HEK293 (cell line): ENCODE measurements around the gene CHCHD6.

Experiments used
- CTCF ChIA-PET: fragments of 350-600 bp; formaldehyde crosslinking; extraction: SDS; loops from one replicate; lab custom pipeline; 2021; ENCODE audit warnings: antibody characterized with exemption; lab: Yijun Ruan, JAX
- POLR2A ChIA-PET: fragments of 300-600 bp; formaldehyde crosslinking; extraction: SDS; loops from one replicate; lab custom pipeline; 2020; ENCODE audit warnings: antibody characterized with exemption, inconsistent platforms; lab: Yijun Ruan, JAX
- H3K27ac ChIP-seq: fragments of 200-500 bp; sonication (Bioruptor generic); 2 replicates; pipeline ENCODE4 v1.5.1; 2014; ENCODE audit warnings: low read depth, low read length, control low read depth, inconsistent platforms; ENCODE audit errors: extremely low read depth
- H3K36me3 ChIP-seq, 2 experiments: fragments of 200-500 bp in 1 of 2; sonication (Bioruptor generic) in 1 of 2; 1 replicate in 1 of 2; 2 replicates in 1 of 2; pipeline ENCODE4 v1.5.1; 2014 to 2017; ENCODE audit warnings: inconsistent platforms in 2 of 2, low read length in 2 of 2; ENCODE audit not compliant: control insufficient read depth in 2 of 2, insufficient read depth in 1 of 2
- H3K4me1 ChIP-seq: fragments of 200-500 bp; sonication (Bioruptor generic); 2 replicates; pipeline ENCODE4 v1.5.1; 2014; ENCODE audit warnings: mild to moderate bottlenecking, low read length, inconsistent platforms; ENCODE audit not compliant: control insufficient read depth, insufficient read depth
- H3K4me3 ChIP-seq: 2 replicates; pipeline ENCODE4 v1.5.1; 2011; ENCODE audit warnings: low read depth, mild to moderate bottlenecking, control low read depth, low read length, moderate library complexity
- H3K9me3 ChIP-seq: fragments of 200-500 bp; sonication (Bioruptor generic); 2 replicates; pipeline ENCODE4 v1.5.1; 2014; ENCODE audit warnings: low read depth, low read length, inconsistent platforms; ENCODE audit not compliant: control insufficient read depth, insufficient read depth
- GLIS1 ChIP-seq: fragments of 450-650 bp; formaldehyde crosslinking; IDR thresholded peaks from 2 replicates; pipeline ENCODE4 v1.5.1; 2016; ENCODE audit warnings: missing biosample characterization, missing genetic modification characterization
- GLIS2 ChIP-seq: fragments of 450-650 bp; formaldehyde crosslinking; IDR thresholded peaks from 2 replicates; pipeline ENCODE4 v1.5.1; 2016; ENCODE audit warnings: missing biosample characterization, missing genetic modification characterization
- HOXD13 ChIP-seq: sonication (generic); formaldehyde crosslinking; IDR thresholded peaks from 2 replicates; pipeline ENCODE4 v1.8.0; 2022; ENCODE audit warnings: missing genetic modification reagents, borderline replicate concordance
- MZF1 ChIP-seq: fragments of 450-650 bp; formaldehyde crosslinking; IDR thresholded peaks from 2 replicates; pipeline ENCODE4 v1.5.1; 2017; ENCODE audit warnings: missing biosample characterization, missing genetic modification characterization, borderline replicate concordance
- ZBTB1 ChIP-seq: fragments of 450-650 bp; formaldehyde crosslinking; IDR thresholded peaks from 2 replicates; pipeline ENCODE4 v1.5.1; 2016; ENCODE audit warnings: missing biosample characterization, missing genetic modification characterization
- ZBTB17 ChIP-seq: fragments of 450-650 bp; formaldehyde crosslinking; IDR thresholded peaks from 2 replicates; pipeline ENCODE4 v1.5.1; 2016; ENCODE audit warnings: missing biosample characterization, missing genetic modification characterization
- ZNF114 ChIP-seq: fragments of 450-650 bp; formaldehyde crosslinking; IDR thresholded peaks from 2 replicates; pipeline ENCODE4 v1.5.0; 2017; ENCODE audit warnings: missing biosample characterization, missing genetic modification characterization
- ZNF133 ChIP-seq: fragments of 450-650 bp; formaldehyde crosslinking; IDR thresholded peaks from 2 replicates; pipeline ENCODE4 v1.5.1; 2016; ENCODE audit warnings: missing biosample characterization, missing genetic modification characterization
- ZNF202 ChIP-seq: fragments of 450-650 bp; formaldehyde crosslinking; IDR thresholded peaks from 2 replicates; pipeline ENCODE4 v1.5.1; 2016; ENCODE audit warnings: missing biosample characterization, missing genetic modification characterization, borderline replicate concordance
- ZNF221 ChIP-seq: fragments of 450-650 bp; formaldehyde crosslinking; IDR thresholded peaks from 2 replicates; pipeline ENCODE4 v1.5.1; 2017; ENCODE audit warnings: missing biosample characterization, missing genetic modification characterization, borderline replicate concordance
- ZNF24 ChIP-seq: fragments of 450-650 bp; formaldehyde crosslinking; IDR thresholded peaks from 2 replicates; pipeline ENCODE4 v1.5.1; 2016; ENCODE audit warnings: missing biosample characterization, missing genetic modification characterization
- ZNF324 ChIP-seq: fragments of 450-650 bp; formaldehyde crosslinking; IDR thresholded peaks from 2 replicates; pipeline ENCODE4 v1.5.1; 2016; ENCODE audit warnings: missing biosample characterization, missing genetic modification characterization
- ZNF341 ChIP-seq: fragments of 450-650 bp; formaldehyde crosslinking; IDR thresholded peaks from 2 replicates; pipeline ENCODE4; 2016; ENCODE audit warnings: low read depth, missing biosample characterization, missing genetic modification characterization
- ZNF391 ChIP-seq: fragments of 450-650 bp; formaldehyde crosslinking; IDR thresholded peaks from 2 replicates; pipeline ENCODE4 v1.5.1; 2016; ENCODE audit warnings: low read depth, missing biosample characterization, missing genetic modification characterization, borderline replicate concordance
- ZNF423 ChIP-seq: fragments of 450-650 bp; formaldehyde crosslinking; IDR thresholded peaks from 2 replicates; pipeline ENCODE4 v1.5.1; 2016; ENCODE audit warnings: missing biosample characterization, missing genetic modification characterization
- ZNF621 ChIP-seq: fragments of 450-650 bp; formaldehyde crosslinking; IDR thresholded peaks from 2 replicates; pipeline ENCODE4 v1.5.1; 2017; ENCODE audit warnings: missing biosample characterization, missing genetic modification characterization
- ZNF664 ChIP-seq: fragments of 450-650 bp; formaldehyde crosslinking; IDR thresholded peaks from 2 replicates; pipeline ENCODE4 v1.5.1; 2016; ENCODE audit warnings: missing biosample characterization, missing genetic modification characterization
- TF ChIP-seq, protein P1 (sequence below): fragments of 450-650 bp; formaldehyde crosslinking; IDR thresholded peaks from 2 replicates; pipeline ENCODE4 v1.5.1; 2016; ENCODE audit warnings: missing biosample characterization, missing genetic modification characterization
- TF ChIP-seq, protein P2 (sequence below): fragments of 450-650 bp; formaldehyde crosslinking; IDR thresholded peaks from 2 replicates; pipeline ENCODE4 v1.5.1; 2016; ENCODE audit warnings: missing biosample characterization, missing genetic modification characterization
- TF ChIP-seq, protein P3 (sequence below): fragments of 450-650 bp; formaldehyde crosslinking; IDR thresholded peaks from 2 replicates; pipeline ENCODE4 v1.5.1; 2016; ENCODE audit warnings: missing biosample characterization, missing genetic modification characterization
- TF ChIP-seq, protein P4 (sequence below): fragments of 450-650 bp; formaldehyde crosslinking; optimal IDR thresholded peaks from 2 replicates; pipeline ENCODE3; 2016; ENCODE audit warnings: missing biosample characterization, mild to moderate bottlenecking, missing genetic modification characterization
- TF ChIP-seq, protein P5 (sequence below): fragments of 450-650 bp; formaldehyde crosslinking; IDR thresholded peaks from 2 replicates; pipeline ENCODE4 v1.5.1; 2016; ENCODE audit warnings: missing biosample characterization, missing genetic modification characterization

The CHCHD6 gene

DNA sequence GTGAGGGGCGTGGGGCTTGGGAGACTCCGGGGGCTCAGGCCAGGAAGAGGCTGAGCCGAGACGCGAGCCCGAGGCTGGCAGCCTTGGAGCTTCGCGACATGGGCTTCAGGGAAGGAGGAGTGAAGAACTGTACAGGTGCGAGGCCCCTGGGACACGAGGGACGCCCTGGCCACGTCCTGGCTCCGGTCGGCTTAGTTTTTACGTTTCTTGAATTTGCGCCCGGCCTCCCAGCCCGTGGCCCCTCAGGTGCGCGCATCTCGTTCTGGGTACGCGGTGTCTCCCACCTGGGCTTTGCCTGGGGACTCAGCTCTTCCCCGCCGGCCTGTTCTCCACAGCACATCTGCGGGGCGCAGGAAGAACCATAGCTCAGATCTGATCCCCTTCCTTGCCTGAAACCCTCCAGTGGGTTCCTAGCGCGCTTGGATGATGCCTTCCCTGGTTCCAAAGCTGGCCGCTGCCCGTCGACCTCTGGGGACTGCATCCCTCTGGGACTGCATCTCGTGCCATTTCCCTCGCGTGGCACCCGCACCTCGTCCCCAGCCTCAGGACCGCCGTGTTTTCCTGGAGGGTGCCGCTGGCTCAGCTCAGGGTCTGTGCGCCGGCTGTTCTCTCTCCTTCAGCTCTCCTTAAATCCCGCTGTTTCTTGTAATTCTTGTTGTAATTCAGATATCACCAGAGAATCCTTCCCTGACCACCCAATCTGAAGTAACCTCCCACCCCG lies 614 bp downstream of the CHCHD6 start:
- peaks cover 0 to 11% of the 10 kb centered on the region in 2 experiments; a peak in 1 of 3 replicates for H3K36me3 ChIP-seq
- peak overlapping the region; percentile 92 for H3K4me3 ChIP-seq
- ChIA-PET CTCF (interaction anchor here (0.6 to 1.2 kb wide), 3 partner anchors 9 to 1103 kb away, joined by 3 to 4 read pairs (median 3); no protein-coding TSS in a partner anchor), POLR2A (no interaction called here)
- H3K27ac ChIP-seq = no peak overlapping the region; the same call in 1 of the 2 replicates
- TF ChIP-seq, protein P1, sequence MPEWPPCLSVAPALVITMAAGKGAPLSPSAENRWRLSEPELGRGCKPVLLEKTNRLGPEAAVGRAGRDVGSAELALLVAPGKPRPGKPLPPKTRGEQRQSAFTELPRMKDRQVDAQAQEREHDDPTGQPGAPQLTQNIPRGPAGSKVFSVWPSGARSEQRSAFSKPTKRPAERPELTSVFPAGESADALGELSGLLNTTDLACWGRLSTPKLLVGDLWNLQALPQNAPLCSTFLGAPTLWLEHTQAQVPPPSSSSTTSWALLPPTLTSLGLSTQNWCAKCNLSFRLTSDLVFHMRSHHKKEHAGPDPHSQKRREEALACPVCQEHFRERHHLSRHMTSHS (tag by site-specific recombination) = no peak
- TF ChIP-seq, protein P2, sequence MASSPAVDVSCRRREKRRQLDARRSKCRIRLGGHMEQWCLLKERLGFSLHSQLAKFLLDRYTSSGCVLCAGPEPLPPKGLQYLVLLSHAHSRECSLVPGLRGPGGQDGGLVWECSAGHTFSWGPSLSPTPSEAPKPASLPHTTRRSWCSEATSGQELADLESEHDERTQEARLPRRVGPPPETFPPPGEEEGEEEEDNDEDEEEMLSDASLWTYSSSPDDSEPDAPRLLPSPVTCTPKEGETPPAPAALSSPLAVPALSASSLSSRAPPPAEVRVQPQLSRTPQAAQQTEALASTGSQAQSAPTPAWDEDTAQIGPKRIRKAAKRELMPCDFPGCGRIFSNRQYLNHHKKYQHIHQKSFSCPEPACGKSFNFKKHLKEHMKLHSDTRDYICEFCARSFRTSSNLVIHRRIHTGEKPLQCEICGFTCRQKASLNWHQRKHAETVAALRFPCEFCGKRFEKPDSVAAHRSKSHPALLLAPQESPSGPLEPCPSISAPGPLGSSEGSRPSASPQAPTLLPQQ (tag by site-specific recombination) = 0 out of 2 replicates have a peak, but pooled peaks have one; percentile 2
- no peak for TF ChIP-seq ZNF114 (tag by site-specific recombination)
- no peaks in the 10 kb centered on the region for H3K9me3 ChIP-seq
- H3K4me1 ChIP-seq = no peaks in the 10 kb centered on the region; the same call in 1 of the 2 replicates

DNA sequence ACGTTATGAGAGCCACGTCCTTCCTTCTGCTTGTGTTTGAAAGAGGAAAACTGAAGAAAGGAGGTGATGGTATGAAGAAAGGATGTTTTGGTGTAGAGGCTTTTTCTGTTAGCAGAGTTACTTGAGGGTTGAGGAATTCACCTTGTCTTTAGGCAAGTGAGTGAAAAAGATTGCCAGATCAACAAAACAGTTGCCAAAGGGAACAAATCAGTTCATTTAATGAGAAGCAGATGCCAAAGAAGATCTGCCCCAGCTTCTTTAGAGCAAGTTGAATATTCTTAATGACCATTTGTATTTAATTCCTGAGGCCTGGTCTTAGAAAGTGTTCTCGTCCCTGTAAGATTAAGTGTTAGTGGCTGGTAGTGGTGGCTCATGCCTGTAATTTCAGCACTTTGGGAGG lies 2.6 kb downstream of the CHCHD6 start:
- POLR2A ChIA-PET = no interaction called here
- no peak overlapping the region for H3K27ac ChIP-seq
- CTCF ChIA-PET = no interaction called here
- no peaks in the 10 kb centered on the region; the same call in 1 of the 2 replicates for H3K4me1 ChIP-seq
- H3K9me3 ChIP-seq = no peaks in the 10 kb centered on the region
- no peak overlapping the region for H3K4me3 ChIP-seq
- peaks cover 0 to 11% of the 10 kb centered on the region in 2 experiments; a peak in 1 of 3 replicates for H3K36me3 ChIP-seq
- TF ChIP-seq ZNF324 (tag by site-specific recombination) (no peak), ZNF621 (tag by site-specific recombination) (no peak), ZNF24 (tag by site-specific recombination) (no peak), ZNF341 (tag by site-specific recombination) (no peak), ZBTB17 (no peak), ZNF221 (tag by site-specific recombination) (no peak), ZNF133 (tag by site-specific recombination) (no peak), ZNF664 (no peak), GLIS2 (tag by site-specific recombination) (no peak), ZBTB1 (tag by site-specific recombination) (no peak), HOXD13 (CRISPR knock-in tag) (no peak), ZNF423 (tag by site-specific recombination) (no peak), ZNF202 (tag by site-specific recombination) (no peak), MZF1 (tag by site-specific recombination) (no peak), ZNF391 (tag by site-specific recombination) (no peak), GLIS1 (tag by site-specific recombination) (no peak)
- TF ChIP-seq, protein P3, sequence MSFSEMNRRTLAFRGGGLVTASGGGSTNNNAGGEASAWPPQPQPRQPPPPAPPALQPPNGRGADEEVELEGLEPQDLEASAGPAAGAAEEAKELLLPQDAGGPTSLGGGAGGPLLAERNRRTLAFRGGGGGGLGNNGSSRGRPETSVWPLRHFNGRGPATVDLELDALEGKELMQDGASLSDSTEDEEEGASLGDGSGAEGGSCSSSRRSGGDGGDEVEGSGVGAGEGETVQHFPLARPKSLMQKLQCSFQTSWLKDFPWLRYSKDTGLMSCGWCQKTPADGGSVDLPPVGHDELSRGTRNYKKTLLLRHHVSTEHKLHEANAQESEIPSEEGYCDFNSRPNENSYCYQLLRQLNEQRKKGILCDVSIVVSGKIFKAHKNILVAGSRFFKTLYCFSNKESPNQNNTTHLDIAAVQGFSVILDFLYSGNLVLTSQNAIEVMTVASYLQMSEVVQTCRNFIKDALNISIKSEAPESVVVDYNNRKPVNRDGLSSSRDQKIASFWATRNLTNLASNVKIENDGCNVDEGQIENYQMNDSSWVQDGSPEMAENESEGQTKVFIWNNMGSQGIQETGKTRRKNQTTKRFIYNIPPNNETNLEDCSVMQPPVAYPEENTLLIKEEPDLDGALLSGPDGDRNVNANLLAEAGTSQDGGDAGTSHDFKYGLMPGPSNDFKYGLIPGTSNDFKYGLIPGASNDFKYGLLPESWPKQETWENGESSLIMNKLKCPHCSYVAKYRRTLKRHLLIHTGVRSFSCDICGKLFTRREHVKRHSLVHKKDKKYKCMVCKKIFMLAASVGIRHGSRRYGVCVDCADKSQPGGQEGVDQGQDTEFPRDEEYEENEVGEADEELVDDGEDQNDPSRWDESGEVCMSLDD = no peak
- TF ChIP-seq, protein P4, sequence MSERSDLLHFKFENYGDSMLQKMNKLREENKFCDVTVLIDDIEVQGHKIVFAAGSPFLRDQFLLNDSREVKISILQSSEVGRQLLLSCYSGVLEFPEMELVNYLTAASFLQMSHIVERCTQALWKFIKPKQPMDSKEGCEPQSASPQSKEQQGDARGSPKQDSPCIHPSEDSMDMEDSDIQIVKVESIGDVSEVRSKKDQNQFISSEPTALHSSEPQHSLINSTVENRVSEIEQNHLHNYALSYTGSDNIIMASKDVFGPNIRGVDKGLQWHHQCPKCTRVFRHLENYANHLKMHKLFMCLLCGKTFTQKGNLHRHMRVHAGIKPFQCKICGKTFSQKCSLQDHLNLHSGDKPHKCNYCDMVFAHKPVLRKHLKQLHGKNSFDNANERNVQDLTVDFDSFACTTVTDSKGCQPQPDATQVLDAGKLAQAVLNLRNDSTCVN (tag by site-specific recombination) = no peak
- TF ChIP-seq, protein P5, sequence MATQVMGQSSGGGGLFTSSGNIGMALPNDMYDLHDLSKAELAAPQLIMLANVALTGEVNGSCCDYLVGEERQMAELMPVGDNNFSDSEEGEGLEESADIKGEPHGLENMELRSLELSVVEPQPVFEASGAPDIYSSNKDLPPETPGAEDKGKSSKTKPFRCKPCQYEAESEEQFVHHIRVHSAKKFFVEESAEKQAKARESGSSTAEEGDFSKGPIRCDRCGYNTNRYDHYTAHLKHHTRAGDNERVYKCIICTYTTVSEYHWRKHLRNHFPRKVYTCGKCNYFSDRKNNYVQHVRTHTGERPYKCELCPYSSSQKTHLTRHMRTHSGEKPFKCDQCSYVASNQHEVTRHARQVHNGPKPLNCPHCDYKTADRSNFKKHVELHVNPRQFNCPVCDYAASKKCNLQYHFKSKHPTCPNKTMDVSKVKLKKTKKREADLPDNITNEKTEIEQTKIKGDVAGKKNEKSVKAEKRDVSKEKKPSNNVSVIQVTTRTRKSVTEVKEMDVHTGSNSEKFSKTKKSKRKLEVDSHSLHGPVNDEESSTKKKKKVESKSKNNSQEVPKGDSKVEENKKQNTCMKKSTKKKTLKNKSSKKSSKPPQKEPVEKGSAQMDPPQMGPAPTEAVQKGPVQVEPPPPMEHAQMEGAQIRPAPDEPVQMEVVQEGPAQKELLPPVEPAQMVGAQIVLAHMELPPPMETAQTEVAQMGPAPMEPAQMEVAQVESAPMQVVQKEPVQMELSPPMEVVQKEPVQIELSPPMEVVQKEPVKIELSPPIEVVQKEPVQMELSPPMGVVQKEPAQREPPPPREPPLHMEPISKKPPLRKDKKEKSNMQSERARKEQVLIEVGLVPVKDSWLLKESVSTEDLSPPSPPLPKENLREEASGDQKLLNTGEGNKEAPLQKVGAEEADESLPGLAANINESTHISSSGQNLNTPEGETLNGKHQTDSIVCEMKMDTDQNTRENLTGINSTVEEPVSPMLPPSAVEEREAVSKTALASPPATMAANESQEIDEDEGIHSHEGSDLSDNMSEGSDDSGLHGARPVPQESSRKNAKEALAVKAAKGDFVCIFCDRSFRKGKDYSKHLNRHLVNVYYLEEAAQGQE = no peak
- TF ChIP-seq, all 188 proteins: peak for 0
